Stimulated activated CD8-positive, alpha-beta memory T cell treated with anti-CD3 and anti-CD28 coated beads, Interleukin-12 subunit alpha, Interleukin-12 subunit beta, amount 100 ng/mL, for 24 hours (primary cell): ENCODE measurements around the gene FAM174C.
"Not testable (repeated sequence)": the region's sequence is repeated elsewhere in the genome, so short reads cannot be mapped to it uniquely, and the experiment has no call there.

Experiments
- DNase-seq: peaks from one replicate; pipeline ENCODE4 v3.0.0-alpha.2; 2020; ENCODE audit errors: extremely low read depth

Gene FAM174C

DNA sequence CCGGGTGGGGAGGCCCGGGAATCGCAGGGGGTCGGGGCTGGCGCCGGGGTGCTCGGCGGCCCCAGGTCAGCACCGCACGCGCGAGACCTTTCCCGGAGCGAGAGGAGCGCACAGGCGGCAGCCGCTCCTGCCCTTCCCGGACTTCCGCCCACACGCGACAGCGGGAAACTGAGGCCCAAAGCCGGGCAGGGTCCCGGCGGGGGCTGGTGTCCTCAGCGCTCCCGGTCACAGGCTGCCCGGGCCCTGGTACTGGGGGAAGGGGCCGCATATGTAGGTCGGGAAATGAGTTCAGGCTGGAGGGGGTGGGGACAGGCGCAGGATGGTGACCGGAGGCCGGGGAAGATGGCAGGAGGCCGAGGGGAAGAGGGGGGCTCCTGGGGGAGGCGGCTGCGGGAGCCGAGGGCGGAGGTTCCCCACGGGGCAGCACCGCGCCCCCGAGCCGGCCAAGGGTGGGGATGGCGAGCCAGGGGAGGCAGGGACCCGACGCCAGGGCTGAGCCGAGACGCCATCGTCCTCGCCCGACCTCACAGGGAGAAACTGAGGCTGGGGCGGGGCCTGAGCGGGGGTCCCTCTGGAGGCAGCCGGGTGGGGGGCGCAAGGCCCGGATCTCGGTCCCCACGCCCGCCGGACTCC is 38.2 kb upstream of the FAM174C start:
- no peak for DNase-seq

DNA sequence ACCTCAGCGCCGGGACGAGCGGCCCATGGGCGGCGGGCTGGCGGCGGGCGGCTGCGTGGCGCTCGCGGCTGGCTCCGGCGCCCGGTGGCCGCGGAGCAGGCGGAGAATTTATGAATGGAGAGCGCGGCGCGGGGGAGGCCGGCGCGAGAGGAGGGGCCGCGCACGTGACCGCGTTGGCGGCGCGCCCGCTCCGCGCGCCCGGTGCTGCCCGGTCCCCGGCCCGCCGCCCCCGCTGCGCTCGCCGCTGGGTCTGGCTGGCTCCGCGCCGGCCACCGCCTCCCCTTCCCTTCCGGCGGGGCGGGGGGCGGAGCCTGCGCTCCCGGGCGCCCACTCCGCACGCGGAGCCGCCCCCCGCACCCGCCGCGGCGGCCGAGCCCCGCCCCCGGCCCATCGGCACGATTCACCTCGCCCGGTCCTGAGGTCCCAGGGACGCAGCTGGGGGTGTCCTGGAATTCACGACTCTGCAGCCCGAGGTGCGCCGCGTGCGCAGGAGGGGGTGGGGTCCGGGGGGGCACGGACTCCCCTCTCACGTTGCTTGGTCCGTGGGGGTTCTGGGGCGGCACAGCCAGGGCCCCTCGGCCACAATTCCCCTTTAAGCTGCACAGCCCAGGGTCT is 37.5 kb upstream of the FAM174C start, which contains the start of gene CBARP:
CBARP (minus strand) TSS at position 252 of the 615 bp plus-strand sequence. CDS start 1,905 bp downstream, outside the sequence.
- no peak for DNase-seq

DNA sequence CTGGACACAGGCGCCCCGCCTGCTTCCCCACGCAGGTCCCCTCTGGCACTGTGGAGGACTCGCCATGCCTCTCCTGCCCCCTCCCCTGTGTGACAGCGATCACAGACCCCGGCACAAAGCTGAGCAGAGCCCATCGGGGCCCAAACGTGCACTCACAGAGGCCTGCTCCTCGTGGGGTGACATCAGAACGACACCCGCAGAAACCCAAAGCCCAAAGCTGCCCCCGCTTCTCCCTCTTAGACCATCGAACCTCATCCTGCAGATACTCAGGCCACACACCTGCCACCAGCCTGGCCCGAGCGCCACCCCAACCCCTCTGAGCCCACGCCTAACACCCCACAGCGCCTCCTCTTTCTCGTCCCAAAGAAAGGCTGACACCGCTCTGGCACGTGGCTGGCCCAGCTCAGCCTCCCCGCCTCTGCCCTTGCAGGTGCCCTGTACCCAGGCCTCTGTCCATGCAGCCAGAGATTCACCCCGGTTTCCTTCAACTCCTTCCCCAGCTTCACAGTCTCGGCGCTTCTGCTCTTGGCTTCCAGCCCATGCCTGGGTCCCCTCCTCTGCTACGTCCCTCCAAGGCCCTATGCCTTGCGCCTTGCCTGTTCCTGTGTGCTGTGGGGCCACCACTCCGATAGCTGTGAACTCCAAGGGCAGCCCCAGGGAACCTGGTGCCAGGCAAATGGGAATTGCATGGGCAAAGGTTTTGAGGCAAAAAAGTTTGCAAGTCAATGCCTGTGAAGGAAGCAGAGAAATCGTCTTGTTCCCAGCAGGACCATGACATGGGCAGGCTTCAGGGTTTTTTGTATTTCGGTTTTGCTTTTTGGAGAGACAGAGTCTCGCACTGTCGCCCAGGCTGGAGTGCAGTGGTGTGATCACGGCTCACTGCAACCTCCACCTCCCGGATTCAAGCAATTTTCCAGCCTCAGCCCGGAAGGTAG is 36.7 kb upstream of the FAM174C start:
- DNase-seq: no peak

DNA sequence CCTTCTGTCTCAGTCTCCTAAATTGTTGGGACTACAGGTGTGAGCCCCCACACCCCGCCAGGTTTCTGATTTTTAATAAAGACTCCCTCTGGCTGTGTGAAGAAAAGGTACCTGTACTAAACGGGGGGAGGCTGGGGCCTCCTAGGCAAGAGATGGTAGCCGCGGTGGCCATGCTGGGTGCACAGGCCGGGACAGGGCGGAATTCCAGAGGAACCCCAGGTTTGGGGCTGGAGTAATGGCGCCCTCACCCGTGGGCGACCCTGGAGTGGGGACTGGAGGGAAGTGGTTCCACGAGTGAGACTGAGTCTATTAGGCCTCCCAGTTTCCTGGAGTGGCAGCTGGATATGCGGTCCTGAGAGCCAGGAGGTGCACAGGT is 35.9 kb upstream of the FAM174C start:
- DNase-seq: no peak

DNA sequence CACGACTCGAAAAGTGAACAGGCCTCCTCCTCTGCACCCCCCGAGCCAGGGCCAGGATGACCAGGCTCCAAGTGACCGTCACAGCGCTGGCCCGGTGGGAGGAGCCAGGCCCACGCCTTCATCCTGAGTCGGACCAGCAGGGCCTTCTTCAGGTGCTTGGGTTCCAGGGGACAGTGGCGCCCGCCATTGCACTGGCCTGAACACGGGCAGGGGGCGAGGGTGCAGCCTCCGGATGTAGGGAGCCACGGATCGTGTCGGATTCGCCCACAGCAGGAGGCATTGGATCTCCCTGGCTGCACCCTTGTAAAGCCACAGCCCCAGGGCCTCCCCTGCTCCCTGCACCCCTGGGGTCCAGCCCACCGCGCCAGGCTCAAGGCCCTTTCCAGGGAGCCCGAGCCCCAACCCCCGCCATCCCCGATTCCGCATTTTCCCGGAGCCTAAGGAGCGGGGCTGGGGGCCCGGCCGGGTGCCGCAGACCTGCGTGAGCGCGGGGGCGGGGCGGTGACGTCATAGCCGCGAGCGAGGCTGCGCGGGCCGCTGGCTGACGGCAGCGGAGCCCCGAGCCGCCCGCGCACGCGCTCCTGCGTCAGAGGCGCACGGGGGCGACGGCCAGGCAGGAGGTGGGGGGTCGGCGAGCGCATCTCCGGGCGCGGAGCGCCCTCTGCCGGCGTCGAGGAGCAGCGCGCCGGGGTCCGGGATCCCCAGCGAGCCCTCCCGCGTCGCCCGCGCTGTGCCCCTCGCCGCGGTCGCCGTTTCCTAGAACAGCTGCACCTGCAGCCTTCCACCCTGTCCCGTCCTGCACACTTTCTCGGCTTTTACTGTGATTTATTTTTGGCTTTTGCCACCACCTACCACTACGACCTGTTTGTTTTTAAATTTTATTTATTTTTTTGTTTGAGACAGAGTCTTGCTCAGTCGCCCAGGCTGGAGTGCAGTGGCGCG is 35.3 kb upstream of the FAM174C start:
- DNase-seq: peak; percentile 85

DNA sequence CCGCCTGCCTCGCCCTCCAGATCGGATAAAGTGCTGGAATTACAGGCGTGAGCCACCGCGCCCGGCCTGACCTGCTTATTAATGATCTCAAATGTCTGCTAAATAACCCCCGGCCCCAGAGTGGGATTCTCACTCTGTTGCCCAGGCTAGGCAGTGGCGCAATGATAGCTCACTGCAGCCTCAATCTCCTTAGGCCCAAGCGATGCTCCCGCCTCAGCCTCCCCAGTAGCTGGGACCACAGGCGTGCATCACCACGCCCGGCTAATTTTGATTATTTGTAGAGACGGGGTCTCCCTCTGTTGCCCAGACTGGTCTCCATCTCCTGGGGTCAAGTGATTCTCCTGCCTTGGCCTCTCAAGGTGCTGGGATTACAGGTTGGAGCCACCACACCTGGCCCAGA is 34.4 kb upstream of the FAM174C start:
- DNase-seq: no peak

DNA sequence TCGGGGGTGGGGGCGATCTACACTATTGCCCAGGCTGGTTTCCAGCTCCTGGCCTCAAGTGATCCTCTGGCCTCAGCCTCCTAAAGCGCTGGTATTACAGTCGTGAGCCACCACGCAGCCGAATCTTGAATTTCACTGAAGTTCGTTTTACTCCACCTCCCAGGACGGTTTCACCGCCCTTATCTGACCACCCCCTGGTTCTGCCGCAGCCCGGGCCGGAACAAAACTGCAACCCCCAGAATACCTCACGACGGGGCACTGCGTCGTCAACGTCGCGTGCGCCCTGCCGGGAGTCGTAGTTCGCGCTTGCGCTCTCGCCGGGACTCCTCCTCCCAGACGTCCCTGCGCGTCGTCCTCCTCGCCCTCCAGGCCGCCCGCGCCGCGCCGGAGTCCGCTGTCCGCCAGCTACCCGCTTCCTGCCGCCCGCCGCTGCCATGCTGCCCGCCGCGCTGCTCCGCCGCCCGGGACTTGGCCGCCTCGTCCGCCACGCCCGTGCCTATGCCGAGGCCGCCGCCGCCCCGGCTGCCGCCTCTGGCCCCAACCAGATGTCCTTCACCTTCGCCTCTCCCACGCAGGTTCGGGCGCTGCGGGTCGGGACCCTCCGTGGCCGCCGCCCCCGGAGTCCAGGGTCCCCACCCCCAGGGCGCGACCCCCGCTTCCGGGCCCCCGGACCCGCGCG is 33.8 kb upstream of the FAM174C start, which contains the start of gene ATP5F1D:
ATP5F1D (plus strand) TSS at position 335 of the 679 bp plus-strand sequence; CDS start at position 435, 100 bp downstream.
- DNase-seq: peak; percentile 79

DNA sequence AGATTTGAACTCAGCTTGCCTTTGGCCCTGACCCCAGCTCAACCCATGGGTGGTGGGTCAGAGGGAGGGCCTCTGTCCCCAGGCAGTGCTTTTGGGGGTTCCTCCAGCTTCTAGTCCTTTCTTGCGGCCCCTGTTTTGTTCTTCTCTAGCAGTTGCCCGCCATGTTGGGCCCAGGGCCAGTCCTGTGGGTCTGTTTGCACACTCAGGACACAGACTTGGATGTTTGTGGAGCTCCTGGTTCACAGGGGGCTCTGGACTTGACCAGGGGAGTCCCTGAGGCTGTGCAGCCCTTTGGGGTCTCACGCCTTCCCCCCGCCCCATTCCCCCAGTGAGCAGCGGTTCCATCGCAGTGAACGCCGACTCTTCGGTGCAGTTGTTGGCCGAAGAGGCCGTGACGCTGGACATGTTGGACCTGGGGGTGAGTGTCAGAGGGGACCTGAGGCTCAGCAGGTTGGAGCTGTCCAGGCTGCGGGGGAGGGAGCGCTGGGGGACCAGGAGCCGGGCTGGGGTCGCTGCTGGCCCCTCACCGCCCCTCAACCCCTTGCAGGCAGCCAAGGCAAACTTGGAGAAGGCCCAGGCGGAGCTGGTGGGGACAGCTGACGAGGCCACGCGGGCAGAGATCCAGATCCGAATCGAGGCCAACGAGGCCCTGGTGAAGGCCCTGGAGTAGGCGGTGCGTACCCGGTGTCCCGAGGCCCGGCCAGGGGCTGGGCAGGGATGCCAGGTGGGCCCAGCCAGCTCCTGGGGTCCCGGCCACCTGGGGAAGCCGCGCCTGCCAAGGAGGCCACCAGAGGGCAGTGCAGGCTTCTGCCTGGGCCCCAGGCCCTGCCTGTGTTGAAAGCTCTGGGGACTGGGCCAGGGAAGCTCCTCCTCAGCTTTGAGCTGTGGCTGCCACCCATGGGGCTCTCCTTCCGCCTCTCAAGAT is 31.3 kb upstream of the FAM174C start:
- no peak for DNase-seq

DNA sequence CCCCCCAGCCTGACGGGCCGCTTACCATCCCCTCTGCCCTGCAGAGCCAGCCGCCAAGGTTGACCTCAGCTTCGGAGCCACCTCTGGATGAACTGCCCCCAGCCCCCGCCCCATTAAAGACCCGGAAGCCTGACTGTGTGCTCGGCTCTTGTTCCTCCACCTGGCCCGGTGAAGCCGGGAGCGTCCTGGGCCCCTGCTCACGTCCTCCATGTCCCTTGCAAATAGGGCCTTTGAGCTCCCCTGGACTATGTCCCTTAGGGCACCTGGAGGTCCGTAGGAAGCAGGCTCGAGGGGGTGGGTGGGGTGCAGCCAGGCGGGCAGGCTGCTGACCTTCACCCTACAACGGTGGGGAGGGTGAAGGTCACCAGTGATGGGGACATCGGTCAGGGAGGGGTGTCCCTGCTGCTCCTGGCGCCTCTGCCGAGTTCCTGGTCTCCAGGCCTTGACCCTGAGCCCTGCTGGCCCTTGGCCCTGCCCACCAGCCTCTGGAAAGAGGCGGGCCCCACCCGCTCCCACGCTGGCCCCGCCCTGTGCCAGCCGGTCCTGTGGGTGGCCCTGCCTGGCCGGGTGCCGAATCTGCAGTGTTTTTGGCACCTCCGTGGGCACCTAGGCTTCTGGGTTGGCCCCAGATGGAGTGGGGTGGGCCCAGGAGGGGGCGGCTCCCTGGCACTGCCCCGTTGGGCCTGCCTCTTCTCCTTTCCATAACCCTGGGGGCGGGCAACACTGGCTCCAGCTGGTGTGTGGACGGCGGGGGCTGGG is 30.5 kb upstream of the FAM174C start:
- DNase-seq: no peak

DNA sequence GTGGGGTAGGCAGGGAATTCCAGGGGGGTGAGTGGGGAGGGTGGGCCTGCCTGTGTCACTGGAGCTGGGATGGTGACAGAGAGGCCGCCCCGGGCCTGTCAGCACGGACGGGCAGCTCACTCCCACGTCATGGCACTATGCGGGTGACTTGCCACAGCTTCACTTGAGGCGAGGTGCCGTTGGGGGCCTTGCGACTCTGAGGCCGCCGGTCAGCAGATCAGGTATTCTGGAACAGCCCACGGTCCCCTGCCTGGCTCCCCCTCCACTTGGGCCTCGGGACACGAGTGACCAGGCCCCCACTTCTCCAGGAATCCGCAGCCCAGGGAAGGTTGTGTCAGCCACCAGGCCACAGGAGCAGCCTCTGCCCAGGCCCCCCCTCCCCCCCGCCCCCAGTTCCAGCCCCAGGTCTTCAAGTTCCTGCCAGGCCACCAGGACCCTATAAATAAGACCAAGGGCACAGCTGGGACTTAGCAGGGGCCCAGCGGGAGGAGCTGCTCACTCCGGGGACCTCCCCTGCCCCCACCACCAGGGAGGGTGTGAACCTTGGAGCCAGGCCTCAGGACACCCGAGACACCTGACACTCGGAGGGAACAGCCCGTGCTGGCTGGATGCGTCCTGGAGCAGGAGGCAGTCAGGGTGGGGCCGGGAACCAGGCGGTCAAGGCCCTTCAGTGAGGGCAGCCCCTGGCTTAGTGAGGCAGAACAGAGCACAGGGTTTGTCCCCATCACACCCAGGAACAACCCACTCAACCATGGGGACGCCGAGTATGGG is 29.7 kb upstream of the FAM174C start:
- no peak for DNase-seq

DNA sequence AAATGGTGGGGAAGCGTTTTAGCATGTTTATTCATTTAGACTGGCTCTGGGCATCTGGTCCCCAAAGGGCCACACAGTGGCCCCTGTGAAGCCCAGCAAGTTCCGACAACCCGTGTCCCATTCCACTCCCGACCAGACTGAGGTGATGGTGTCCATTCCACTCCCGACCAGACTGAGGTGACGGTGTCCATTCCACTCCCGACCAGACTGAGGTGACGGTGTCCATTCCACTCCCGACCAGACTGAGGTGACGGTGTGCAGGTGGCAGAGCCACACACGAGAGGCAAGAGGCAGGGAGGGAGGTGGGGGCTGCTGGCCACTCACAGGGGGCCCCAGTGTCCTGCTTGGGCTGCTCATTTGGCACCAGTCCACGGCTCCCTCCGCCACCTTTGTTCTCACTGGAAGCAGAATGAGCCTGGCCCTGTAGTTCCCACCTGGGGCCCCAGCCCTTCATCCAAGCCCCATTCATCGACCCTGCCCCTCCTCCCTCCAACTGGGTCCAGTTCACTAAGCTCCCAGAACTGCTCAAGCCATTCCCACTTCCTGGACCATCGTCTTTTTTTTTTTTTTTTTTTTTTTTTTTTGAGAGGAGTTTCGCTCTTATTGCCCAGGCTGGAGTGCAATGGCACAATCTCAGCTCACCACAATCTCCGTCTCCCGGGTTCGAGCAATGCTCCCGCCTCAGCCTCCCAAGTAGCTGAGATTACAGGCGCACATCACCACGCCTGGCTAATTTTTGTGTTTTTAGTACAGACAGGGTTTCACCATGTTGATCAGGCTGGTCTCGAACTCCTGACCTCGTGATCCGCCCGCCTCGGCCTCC is 28.9 kb upstream of the FAM174C start:
- not testable (repeated sequence) for DNase-seq

DNA sequence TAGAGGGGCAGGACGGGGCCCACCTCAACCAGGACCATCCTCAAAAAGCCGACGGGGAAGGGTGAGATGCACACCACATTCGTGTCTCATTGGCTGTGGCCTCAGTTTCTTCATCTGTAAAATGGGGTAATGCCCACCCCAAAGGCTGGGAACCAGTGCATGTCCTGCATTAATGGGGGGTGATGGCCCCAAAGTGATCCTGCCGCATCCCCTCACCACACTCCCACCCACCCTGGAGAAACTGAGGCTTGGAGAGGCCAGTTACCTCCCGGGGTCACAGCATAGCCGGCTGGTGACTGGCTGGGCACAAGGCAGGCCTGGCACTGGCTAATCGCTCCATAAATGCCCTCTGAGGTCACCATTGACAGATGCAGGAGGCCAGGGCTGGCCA is 27.6 kb upstream of the FAM174C start:
- no peak for DNase-seq

DNA sequence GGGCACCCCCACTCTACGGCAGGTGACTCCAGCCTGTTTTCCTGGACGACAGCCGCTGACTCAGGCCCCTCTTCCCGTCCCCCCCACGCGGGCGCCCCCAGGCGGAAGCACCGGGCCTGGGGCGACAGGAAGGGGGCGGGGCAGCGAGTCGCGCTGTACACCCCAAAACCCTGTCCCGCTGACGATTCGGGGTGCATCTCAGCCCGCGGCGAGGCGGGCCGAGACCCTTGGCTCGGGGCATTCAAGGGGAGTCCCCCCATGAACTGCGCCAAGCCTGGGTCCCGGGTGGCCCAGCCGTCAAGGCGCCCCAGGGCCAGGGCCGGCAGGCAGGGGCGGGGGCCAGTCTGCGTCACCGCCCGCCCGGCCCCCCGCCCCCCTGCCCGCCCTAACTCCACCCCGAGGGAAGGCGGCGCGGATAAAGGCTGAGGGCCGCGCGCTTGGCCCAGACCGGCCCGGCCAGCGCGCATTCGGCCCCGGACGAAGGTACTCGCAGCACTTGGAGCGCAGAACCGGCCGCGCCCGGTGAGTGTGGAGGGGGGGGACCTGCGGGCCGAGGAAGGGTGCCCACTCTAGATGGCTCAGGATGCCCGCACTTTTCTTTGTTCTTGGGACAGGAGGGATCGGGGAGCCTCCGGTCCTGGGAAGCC is 27.1 kb upstream of the FAM174C start, which contains the start of gene MIDN:
MIDN (plus strand) TSS at position 445 of the 647 bp plus-strand sequence. CDS start 1,714 bp downstream, outside the sequence.
- DNase-seq: no peak

DNA sequence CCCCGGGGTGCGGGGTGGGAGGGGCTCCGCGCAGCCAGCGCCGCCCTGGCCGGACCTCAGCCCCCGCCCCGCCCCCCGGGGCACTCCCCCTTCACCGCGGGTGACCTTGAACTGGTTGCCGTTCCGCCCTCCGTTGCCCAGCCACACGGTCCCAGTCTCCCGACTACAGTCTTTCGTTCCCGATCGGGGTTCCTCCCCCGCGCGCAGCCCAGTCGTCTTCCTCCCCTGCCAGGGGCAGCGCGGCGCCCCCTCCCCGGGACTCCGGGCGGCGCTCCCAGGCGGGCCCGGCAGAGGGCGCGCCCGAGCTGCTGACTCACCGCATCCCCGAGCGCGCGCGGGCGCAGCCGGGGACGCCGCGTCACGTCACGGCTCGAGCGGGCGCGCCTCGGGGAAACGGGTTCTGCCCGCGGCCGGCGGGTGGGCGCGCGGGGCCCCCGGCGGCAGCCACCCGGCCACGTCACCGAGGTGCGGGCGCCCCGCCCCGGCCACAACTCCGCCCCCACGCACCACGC is 26.5 kb upstream of the FAM174C start:
- DNase-seq: no peak

DNA sequence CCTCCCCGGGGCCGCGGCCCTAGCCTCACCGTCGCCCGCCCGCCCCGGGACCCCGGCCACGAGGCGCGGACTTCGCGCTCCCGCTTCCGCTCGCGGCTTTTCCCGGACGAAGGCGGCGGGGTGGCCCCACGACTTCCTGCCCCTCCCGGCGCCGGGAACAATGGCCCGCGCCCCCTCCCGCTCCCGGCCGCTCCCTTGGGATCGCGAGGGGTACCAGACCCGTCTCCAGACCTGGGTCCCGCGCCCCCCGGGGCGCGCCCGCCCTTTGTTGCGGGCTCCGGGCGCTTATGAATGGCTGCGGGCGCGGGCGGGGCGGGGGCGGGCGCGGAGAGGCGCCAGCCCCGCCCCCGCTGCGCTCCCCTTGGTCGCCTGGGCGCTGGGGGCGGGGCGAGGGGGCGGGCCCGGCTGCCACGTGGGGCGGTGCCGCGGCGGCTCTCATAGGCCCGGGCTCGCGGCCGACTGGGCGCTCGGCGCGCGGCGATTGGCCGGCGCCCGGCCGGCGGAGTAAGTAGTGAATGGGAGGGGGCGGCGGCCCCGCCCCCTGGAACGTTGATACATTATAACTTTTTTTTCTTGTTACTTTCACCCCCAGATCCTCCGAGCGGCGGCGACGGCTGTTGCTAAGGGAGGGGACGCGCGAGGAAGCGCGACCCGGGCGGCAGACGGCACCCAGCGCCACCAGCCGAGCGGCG is 25.9 kb upstream of the FAM174C start:
- DNase-seq: peak; percentile 83

DNA sequence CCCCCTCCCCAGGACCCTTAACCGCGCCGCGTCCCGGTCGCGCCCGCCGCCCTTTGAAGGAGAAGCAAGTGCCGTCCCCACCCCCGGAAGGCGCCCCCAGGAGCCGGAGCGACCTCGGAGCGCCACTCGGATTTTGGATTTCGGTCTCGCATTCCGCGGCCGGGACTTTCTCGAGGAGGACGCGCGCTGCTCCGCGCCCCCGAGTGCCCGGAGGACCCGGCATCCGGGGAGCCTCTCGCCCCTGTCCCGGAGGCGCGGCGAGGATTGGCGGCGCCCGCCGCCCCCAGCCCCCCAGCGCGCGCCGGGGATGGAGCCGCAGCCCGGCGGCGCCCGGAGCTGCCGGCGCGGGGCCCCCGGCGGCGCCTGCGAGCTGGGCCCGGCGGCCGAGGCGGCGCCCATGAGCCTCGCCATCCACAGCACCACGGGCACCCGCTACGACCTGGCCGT is 25.3 kb upstream of the FAM174C start:
- DNase-seq: no peak
